ENCODE data around the gene NT5E.

Gene NT5E

DNA sequence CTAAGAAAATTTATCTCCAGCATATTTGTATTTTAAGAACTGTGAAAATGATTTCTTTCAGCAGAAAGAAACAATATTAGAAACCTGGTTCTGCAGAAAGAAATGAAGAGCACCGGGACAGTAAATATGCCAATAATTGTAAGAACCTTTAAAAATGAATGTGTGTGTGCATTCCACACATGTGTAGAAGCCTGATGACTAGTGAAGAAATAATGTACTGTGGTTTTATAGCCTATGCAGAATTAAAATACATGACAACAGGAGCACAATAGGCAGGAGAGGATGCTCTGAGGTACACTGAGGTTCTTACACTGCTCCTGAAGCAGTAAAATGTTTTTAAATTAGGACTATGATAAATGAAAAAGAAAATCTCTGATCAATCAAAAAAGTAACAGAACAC, 94.9 kb downstream of the NT5E start:
- Histone ChIP-seq H3K4me3 (no peak overlapping the region), H3K36me3 (ENCODE audit: insufficient read depth, low read length) (no peaks in the 10 kb centered on the region), H3K9ac (ENCODE audit: insufficient read length) (no peak overlapping the region), H3K27ac (no peak overlapping the region), H3K9me3 (ENCODE audit: low read depth, low read length) (no peaks in the 10 kb centered on the region)
- TF ChIP-seq POLR2AphosphoS5 (IDR thresholded peaks at IDR 0.05; ENCODE audit: borderline replicate concordance, low read depth, low read length), result no peak
- TF ChIP-seq EZH2 (IDR thresholded peaks at IDR 0.05), result no peak
- no peak for TF ChIP-seq FOXP2 (optimal IDR thresholded peaks at IDR 0.05; ENCODE audit: control extremely low read depth, extremely low read length, insufficient read depth)
- no peak for DNase-seq (ENCODE audit: low read depth, low spot score)
